ENCODE results near the gene PTPRM.

GRCh38 chr18:7958081-7958896, 391.2 kb downstream of the PTPRM start:
- TF ChIP-seq CTCF (IDR thresholded peaks at IDR 0.05; ENCODE audit: low read length) = no peak
- no peak for TF ChIP-seq EZH2phosphoT487 (IDR thresholded peaks at IDR 0.05; ENCODE audit: low read length)
- no peak for TF ChIP-seq EZH2 (optimal IDR thresholded peaks at IDR 0.05; ENCODE audit: low read depth, low read length)
